ENCODE measurements around the gene PYDC1.

The PYDC1 gene

GRCh38 chr16:31224092-31224955 lies 7.4 kb upstream of the PYDC1 start:
- FAIRE-seq (no peak), DNase-seq (ENCODE audit: insufficient read length, low spot score) (no peak)
- TF ChIP-seq TAF1 (IDR thresholded peaks at IDR 0.05; ENCODE audit: low read depth, low read length) (no peak), POU2F2 (IDR thresholded peaks at IDR 0.05; ENCODE audit: low read depth, low read length) (no peak), POLR2A (IDR thresholded peaks at IDR 0.05; ENCODE audit: low read depth, low read length) (no peak), POLR2AphosphoS5 (IDR thresholded peaks at IDR 0.05; ENCODE audit: low read depth, low read length) (no peak), PAX5 (IDR thresholded peaks at IDR 0.05; ENCODE audit: insufficient read depth, low read length, severe bottlenecking) (no peak), SPI1 (IDR thresholded peaks at IDR 0.05; ENCODE audit: low read depth, low read length) (no peak)

- DNase-seq (ENCODE audit: insufficient read length, low spot score) = no peak
- TF ChIP-seq POLR2AphosphoS5 (IDR thresholded peaks at IDR 0.05; ENCODE audit: low read depth, low read length) (no peak), SPI1 (IDR thresholded peaks at IDR 0.05; ENCODE audit: low read depth, low read length) (no peak), TAF1 (IDR thresholded peaks at IDR 0.05; ENCODE audit: low read depth, low read length) (no peak), POU2F2 (IDR thresholded peaks at IDR 0.05; ENCODE audit: low read depth, low read length) (no peak), PAX5 (IDR thresholded peaks at IDR 0.05; ENCODE audit: insufficient read depth, low read length, severe bottlenecking) (no peak), POLR2A (IDR thresholded peaks at IDR 0.05; ENCODE audit: low read depth, low read length) (no peak)
- FAIRE-seq = no peak
These were observed 6.1 kb upstream of the PYDC1 start for GRCh38 chr16:31223044-31223443.

- no peak for TF ChIP-seq PAX5 (IDR thresholded peaks at IDR 0.05; ENCODE audit: insufficient read depth, low read length, severe bottlenecking)
- no peak for TF ChIP-seq POLR2A (IDR thresholded peaks at IDR 0.05; ENCODE audit: low read depth, low read length)
- no peak for TF ChIP-seq POU2F2 (IDR thresholded peaks at IDR 0.05; ENCODE audit: low read depth, low read length)
- TF ChIP-seq POLR2AphosphoS5 (IDR thresholded peaks at IDR 0.05; ENCODE audit: low read depth, low read length) = no peak
- no peak for TF ChIP-seq SPI1 (IDR thresholded peaks at IDR 0.05; ENCODE audit: low read depth, low read length)
- TF ChIP-seq TAF1 (IDR thresholded peaks at IDR 0.05; ENCODE audit: low read depth, low read length) = no peak
- FAIRE-seq (no peak), DNase-seq (ENCODE audit: insufficient read length, low spot score) (no peak)
These were observed 4.6 kb upstream of the PYDC1 start for GRCh38 chr16:31221357-31222160.

GRCh38 chr16:31219154-31219741 lies 2.3 kb upstream of the PYDC1 start:
- TF ChIP-seq POU2F2 (IDR thresholded peaks at IDR 0.05; ENCODE audit: low read depth, low read length) (no peak), TAF1 (IDR thresholded peaks at IDR 0.05; ENCODE audit: low read depth, low read length) (no peak), SPI1 (IDR thresholded peaks at IDR 0.05; ENCODE audit: low read depth, low read length) (no peak), POLR2A (IDR thresholded peaks at IDR 0.05; ENCODE audit: low read depth, low read length) (no peak), POLR2AphosphoS5 (IDR thresholded peaks at IDR 0.05; ENCODE audit: low read depth, low read length) (no peak), PAX5 (IDR thresholded peaks at IDR 0.05; ENCODE audit: insufficient read depth, low read length, severe bottlenecking) (no peak)
- DNase-seq (ENCODE audit: insufficient read length, low spot score) = no peak

GRCh38 chr16:31217136-31217530 lies 198 bp upstream of the PYDC1 start:
- TF ChIP-seq TAF1 (IDR thresholded peaks at IDR 0.05; ENCODE audit: low read depth, low read length) = no peak
- TF ChIP-seq POU2F2 (IDR thresholded peaks at IDR 0.05; ENCODE audit: low read depth, low read length) = no peak
- TF ChIP-seq SPI1 (IDR thresholded peaks at IDR 0.05; ENCODE audit: low read depth, low read length) = no peak
- no peak for TF ChIP-seq PAX5 (IDR thresholded peaks at IDR 0.05; ENCODE audit: insufficient read depth, low read length, severe bottlenecking)
- no peak for TF ChIP-seq POLR2A (IDR thresholded peaks at IDR 0.05; ENCODE audit: low read depth, low read length)
- no peak for TF ChIP-seq POLR2AphosphoS5 (IDR thresholded peaks at IDR 0.05; ENCODE audit: low read depth, low read length)
- peak; percentile 52 for FAIRE-seq
- no peak for DNase-seq (ENCODE audit: insufficient read length, low spot score)

More at GRCh38 chr16:31219154-31219741, 2.3 kb upstream of the PYDC1 start:
- FAIRE-seq = no peak

GRCh38 chr16:31215287-31216162 lies 1.4 kb downstream of the PYDC1 start:
- DNase-seq (ENCODE audit: insufficient read length, low spot score) (no peak), FAIRE-seq (peak; percentile 69)
- TF ChIP-seq POLR2AphosphoS5 (IDR thresholded peaks at IDR 0.05; ENCODE audit: low read depth, low read length) (no peak), POLR2A (IDR thresholded peaks at IDR 0.05; ENCODE audit: low read depth, low read length) (no peak), TAF1 (IDR thresholded peaks at IDR 0.05; ENCODE audit: low read depth, low read length) (no peak), PAX5 (IDR thresholded peaks at IDR 0.05; ENCODE audit: insufficient read depth, low read length, severe bottlenecking) (no peak), POU2F2 (IDR thresholded peaks at IDR 0.05; ENCODE audit: low read depth, low read length) (no peak), SPI1 (IDR thresholded peaks at IDR 0.05; ENCODE audit: low read depth, low read length) (no peak)

- TF ChIP-seq POLR2AphosphoS5 (IDR thresholded peaks at IDR 0.05; ENCODE audit: low read depth, low read length) (no peak), TAF1 (IDR thresholded peaks at IDR 0.05; ENCODE audit: low read depth, low read length) (no peak), POU2F2 (IDR thresholded peaks at IDR 0.05; ENCODE audit: low read depth, low read length) (no peak), PAX5 (IDR thresholded peaks at IDR 0.05; ENCODE audit: insufficient read depth, low read length, severe bottlenecking) (no peak), POLR2A (IDR thresholded peaks at IDR 0.05; ENCODE audit: low read depth, low read length) (no peak), SPI1 (IDR thresholded peaks at IDR 0.05; ENCODE audit: low read depth, low read length) (no peak)
- DNase-seq (ENCODE audit: insufficient read length, low spot score) (no peak), FAIRE-seq (no peak)
These were observed 2.1 kb downstream of the PYDC1 start for GRCh38 chr16:31214708-31215286.

Data from GM12891 (cell line).